ENCODE data around the gene SLC22A4.

Gene SLC22A4

GRCh38 chr5:132262882-132263547 is 31.2 kb upstream of the SLC22A4 start:
- no peak for DNase-seq (ENCODE audit: low read depth in 2 of 2)

- DNase-seq (ENCODE audit: low read depth in 2 of 2) = no peak
Observed at GRCh38 chr5:132263548-132264261, 30.5 kb upstream of the SLC22A4 start.

GRCh38 chr5:132264546-132265335 is 29.5 kb upstream of the SLC22A4 start:
- DNase-seq (ENCODE audit: low read depth in 2 of 2) = no peak

GRCh38 chr5:132265336-132266030 is 28.7 kb upstream of the SLC22A4 start:
- no peak for DNase-seq (ENCODE audit: low read depth in 2 of 2)

GRCh38 chr5:132266031-132266835 is 28.0 kb upstream of the SLC22A4 start:
- DNase-seq (ENCODE audit: low read depth in 2 of 2) = no peak

- no peak for DNase-seq (ENCODE audit: low read depth in 2 of 2)
Observed at GRCh38 chr5:132266836-132267160, 27.4 kb upstream of the SLC22A4 start.

GRCh38 chr5:132267166-132267739 is 26.9 kb upstream of the SLC22A4 start:
- no peak for DNase-seq (ENCODE audit: low read depth in 2 of 2)

- DNase-seq (ENCODE audit: low read depth in 2 of 2) = no peak
Observed at GRCh38 chr5:132267931-132268768, 26.0 kb upstream of the SLC22A4 start.

GRCh38 chr5:132268769-132269551 is 25.2 kb upstream of the SLC22A4 start:
- no peak for DNase-seq (ENCODE audit: low read depth in 2 of 2)

- DNase-seq (ENCODE audit: low read depth in 2 of 2) = no peak
Observed at GRCh38 chr5:132269635-132270334, 24.4 kb upstream of the SLC22A4 start.

GRCh38 chr5:132270335-132270665 is 23.9 kb upstream of the SLC22A4 start:
- DNase-seq (ENCODE audit: low read depth in 2 of 2) = no peak

- no peak for DNase-seq (ENCODE audit: low read depth in 2 of 2)
Observed at GRCh38 chr5:132270706-132271105, 23.5 kb upstream of the SLC22A4 start.

- no peak for DNase-seq (ENCODE audit: low read depth in 2 of 2)
Observed at GRCh38 chr5:132271251-132272246, 22.6 kb upstream of the SLC22A4 start.

GRCh38 chr5:132272311-132273210 is 21.6 kb upstream of the SLC22A4 start:
- peak; percentile 41 to 68 for DNase-seq (ENCODE audit: low read depth in 2 of 2)

GRCh38 chr5:132273631-132274030 is 20.6 kb upstream of the SLC22A4 start:
- DNase-seq (ENCODE audit: low read depth in 2 of 2) = no peak

- no peak for DNase-seq (ENCODE audit: low read depth in 2 of 2)
Observed at GRCh38 chr5:132274050-132274792, 20.0 kb upstream of the SLC22A4 start.
